GM23248 (cell line): ENCODE data around the gene PPP1R12B.

ENCODE experiments used
- EZH2 ChIP-seq: fragments of 200-600 bp; sonication (generic); IDR thresholded peaks from 2 replicates; pipeline ENCODE4 v1.6.1; 2018; ENCODE audit warnings: antibody characterized with exemption, mild to moderate bottlenecking; ENCODE audit not compliant: insufficient read depth, poor library complexity, severe bottlenecking
- EZH2phosphoT487 ChIP-seq: fragments of 200-600 bp; sonication (generic); IDR thresholded peaks from 2 replicates; pipeline ENCODE4 v1.6.1; 2018; ENCODE audit warnings: antibody characterized with exemption, moderate library complexity, mild to moderate bottlenecking, low read depth; ENCODE audit not compliant: insufficient read depth

- TF ChIP-seq EZH2phosphoT487 (no peak), EZH2 (no peak)
Measured at GRCh38 chr1:202367271-202367670, 18.8 kb downstream of the PPP1R12B start.
